NCI-H69 (cell line): ENCODE measurements around the gene RREB1.
A peak's percentile ranks its signal among the peaks of the same experiment; 100 is the strongest.

Experiments used
- DNase-seq: peaks from one replicate; lab custom pipeline; 2025; lab: John Stamatoyannopoulos, UW

The RREB1 gene

DNA sequence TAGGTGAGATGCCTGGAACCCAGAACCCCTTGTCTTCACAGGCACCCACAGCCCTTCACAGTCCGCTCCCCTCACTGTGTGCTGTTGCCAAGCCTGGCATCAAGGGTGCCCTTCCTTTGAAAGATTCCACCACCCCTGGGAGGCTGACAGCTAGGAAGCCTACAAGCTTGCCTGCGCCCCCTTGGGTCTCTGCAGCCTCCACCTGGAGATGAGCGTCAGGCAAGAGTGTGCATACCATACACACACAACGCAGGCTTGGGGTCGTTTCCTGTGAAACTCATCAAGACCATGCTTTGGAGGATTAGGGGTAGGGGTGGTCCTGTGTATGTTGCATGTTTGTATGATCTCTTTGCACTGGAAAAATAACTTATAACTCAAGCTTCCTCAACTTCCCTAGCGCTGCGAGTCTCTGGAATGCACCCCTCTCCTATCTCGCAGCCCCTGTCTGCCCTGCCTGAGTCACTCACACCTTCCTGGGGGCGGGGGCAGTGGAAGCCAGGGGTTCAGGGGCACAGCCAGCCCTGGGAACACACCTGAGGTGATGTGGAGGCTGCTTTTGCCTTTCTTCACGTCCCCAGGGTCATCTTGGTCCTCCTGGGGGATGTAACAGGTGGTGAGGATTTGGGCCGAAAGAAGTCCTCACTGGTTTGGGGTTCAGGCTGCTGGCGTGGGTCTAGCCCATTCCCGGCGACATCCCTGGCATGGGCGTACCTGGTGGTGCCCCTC lies 138.1 kb downstream of the RREB1 start:
- DNase-seq: no peak

DNA sequence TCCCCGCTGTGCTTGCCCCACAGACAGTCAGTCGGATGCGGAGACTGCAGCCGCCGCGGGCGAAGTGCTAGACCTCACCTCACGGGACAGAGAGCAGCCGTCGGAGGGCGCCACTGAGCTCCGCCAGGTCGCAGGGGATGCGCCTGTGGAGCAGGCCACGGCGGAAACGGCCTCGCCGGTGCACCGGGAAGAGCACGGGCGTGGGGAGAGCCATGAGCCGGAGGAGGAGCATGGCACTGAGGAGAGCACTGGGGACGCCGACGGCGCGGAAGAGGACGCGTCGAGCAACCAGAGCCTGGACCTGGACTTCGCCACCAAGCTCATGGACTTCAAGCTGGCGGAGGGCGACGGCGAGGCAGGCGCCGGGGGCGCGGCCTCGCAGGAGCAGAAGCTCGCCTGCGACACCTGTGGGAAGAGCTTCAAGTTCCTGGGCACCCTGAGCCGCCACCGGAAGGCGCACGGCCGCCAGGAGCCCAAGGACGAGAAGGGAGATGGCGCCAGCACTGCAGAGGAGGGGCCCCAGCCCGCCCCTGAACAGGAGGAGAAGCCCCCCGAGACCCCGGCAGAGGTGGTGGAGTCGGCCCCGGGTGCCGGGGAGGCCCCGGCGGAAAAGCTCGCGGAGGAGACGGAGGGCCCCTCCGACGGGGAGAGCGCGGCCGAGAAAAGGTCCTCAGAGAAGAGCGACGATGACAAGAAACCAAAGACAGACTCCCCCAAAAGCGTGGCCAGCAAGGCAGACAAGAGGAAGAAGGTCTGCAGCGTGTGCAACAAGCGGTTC lies 138.8 kb downstream of the RREB1 start:
- DNase-seq: no peak

DNA sequence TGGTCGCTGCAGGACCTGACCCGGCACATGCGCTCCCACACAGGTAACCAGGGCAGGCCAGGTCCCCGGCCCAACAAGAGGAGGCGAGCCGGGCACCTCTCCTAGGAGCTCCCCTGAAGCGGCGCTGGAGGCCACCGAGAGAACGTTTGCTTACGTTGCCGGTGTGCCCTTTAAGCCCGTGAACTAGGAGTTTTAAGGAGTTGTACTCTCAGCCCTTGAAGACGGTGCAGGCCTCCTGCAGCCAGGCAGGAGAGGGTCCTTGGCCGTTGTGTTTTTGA lies 139.4 kb downstream of the RREB1 start:
- DNase-seq: no peak

DNA sequence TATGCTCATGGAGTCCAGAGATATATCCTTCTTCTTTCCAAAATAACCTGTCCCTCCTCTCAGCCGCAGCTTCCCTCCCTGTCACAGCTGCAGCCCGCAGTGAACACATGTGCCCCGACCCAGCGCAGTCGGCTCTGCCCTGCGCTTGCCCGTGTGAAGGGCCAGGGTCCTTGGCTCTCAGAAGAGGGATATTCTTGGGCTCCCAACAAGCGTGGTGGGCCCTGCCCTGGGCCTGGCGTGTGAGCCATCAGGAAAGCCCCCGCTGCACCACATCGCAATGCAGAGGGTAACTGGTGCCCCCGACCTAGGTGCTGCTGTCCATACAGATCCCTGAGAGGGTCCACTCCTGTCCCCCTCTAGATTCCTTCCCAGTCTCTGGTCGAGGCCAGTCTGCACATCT lies 140.1 kb downstream of the RREB1 start:
- DNase-seq: no peak

DNA sequence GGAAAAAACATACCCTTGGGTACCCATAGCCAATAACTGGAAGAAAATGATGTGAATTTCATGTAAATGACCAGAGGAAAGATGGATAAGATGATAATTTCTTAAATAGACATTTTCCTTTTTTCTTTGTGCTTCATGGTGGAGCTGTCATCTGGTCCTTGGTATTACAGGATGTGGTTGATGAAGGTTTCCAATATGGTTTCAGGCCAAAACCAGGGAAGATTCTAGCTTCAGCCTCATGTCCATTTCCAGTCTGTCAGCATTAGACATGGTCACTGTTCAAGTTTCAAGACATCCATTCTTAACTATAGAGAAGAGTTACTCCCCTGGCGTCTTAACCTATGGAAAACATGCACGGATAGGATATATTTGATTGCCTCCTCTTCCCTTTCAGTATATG lies 141.6 kb downstream of the RREB1 start:
- no peak for DNase-seq

DNA sequence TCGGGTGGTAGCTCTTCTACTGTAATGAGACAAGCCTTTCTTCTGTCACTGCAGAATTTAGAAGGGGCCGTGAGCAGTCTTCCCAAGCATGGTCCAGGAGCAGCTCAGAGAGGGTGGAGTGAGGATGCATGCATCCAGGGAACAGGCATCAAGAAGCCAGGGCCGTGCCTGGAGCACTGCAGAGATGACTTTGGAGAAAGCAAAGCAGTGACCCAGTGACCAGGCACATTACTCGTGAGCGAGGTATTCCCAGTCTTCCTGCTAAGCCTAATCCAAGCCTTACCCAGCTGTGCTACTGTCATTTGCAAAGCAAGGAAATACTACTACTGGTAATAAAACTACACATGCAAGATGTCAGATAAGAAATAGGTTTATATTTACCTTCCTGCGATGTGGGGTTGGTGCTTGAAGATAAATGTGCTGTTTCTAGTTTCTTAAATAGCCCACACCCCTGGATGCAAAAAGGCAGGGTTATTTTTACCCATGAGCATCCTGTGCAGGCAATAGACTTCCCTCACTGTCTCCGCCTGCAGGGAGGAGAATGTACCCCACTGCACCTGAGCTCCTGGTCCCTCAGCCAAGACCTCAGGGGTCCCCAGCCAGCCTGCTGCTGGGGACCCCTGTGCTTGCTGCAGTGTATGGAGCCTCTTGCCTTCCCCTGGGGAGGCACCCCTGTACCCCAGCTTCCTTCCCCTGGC lies 142.3 kb downstream of the RREB1 start:
- DNase-seq: no peak

DNA sequence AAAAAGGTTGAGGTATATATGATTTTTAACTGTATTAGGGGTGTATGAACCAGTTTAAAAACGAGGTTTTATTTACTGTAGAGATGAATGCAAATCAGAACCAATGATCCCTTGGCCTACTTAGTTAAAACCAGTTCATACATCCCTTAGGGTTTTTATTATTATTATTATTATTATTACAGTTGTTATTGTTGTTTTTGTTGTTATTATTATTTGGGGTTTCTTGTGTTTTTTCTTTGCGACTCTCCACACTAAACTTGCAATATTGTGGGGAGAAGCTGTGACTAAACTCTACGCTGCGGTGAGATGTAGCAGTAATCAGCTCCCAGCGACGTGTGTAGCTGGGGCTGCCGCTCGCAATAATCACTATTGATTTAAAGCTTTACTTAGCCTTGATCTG lies 143.1 kb downstream of the RREB1 start:
- DNase-seq: no peak

DNA sequence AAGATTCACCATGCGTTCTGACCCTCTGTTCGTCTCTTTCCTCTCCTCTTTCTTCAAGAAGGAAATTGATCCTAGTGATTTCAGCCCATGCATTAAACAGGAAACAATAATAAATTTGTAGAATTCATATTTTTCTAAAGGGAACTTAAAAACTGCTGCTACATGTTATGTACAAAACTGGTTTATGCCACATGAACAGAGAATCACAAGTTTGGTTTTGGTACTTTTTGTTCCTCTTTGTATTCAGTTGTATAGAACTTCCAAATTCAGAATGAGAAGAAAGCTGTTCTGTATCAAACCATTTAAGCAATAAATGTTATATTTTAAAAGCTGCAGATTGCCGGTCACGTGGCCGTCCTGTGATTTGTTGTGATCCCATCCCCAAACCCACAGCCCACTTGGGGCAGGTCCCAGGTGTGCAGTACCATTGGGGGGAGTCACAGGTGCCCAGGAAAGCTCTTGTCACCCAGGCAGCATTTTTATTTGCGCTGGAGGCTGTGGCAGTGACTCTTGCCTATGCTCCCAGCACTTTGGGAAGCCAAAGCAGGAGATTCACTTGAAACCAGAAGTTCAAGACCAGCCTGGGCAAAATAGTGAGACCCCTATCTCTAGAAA lies 144.0 kb downstream of the RREB1 start:
- DNase-seq: no peak

DNA sequence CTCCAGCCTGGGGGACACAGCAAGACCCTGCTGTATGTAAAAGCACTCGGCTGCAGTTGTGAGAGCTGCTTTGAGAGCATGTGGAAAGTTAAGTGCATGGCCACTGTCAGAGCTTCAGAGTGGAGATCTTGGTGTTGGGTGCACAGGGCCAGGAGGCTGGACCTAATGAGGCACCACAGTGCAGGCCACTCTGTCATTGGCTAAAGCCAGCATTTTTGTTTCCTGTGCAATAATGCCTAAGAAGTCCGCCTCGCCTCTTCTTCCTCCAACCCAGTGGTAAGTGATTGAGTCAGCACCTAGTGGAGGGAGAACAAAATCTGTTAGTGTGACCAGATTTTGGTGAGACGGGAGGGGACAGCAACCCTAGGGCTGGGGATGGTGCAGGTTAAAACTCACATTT lies 144.6 kb downstream of the RREB1 start:
- DNase-seq: no peak

DNA sequence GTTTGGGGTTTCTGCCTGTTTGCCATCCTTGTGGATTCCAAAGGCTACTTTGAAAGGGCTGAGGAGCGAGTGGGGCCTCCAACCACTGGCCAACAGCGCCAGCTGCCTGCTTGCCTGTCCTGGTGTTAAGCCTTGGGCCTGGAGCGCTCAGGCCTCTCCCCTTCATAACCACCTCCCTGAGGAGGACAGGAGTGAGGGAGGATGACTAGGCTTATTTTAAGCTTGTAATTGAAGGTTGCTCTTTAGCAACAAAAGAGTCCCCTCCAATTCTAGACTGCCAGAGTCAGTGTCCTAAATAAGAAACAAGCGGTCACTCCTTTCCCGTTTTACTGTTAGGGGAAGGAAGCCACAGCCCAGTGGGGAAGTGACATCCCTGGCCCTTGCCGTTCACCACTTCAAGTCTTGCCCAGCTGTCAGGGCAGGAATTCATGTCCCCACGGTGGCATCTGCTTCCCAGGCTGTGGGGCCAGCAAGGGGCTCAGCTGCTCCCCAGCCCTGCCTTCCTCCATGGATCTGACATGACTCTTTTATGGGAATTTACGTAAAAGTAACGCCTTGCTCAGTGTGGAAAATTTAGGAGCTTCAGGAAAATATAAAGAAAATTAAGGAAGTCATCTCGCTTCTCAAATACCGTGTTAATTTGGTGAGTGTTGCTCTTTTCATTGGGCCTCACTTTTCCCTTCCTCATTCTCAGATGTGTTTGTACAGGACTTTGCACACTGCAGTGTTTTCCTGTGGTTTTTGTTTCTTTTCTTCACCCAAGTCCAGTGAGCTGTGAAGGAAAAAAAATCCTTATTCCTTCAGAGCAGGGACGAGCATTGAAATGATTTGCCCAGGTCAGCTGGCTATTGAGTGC lies 147.4 kb downstream of the RREB1 start:
- DNase-seq: no peak

DNA sequence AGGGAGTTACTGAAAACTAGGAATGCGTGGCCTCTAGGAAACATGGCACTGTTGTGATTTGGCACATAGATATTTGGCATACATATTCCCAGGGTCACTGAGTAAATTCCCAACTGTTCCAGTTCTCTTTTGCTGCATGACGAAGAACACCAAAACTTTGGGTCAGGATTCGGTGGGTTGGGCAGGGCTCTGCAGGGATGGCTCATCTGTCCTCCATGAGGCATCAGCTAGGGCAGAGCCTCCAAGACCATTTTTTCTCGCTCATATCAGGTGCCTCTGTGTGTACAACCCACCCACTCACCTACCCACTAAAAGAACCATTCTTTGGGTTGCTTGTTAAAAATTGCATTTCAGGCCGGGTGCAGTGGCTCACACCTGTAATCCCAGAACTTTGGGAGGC lies 148.2 kb downstream of the RREB1 start:
- DNase-seq: no peak

DNA sequence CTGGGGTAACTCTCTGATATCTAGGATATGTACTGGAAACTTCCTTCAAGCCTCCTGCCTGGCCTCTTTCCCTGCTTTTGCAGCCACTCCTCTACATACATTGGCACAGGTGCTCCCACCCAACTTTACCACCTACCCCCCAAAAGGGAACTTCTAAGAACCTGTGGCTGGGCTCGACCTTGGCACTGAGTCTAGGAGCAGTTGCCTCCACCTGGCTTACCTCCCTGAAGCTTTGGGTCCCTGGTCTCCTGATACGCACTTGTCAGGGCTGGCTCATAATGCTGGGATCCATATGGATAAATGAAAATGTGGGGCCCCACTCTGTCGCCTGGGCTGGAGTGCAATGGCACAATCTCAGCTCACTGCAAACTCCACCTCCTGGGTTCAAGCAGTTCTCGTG lies 149.0 kb downstream of the RREB1 start:
- DNase-seq: no peak

DNA sequence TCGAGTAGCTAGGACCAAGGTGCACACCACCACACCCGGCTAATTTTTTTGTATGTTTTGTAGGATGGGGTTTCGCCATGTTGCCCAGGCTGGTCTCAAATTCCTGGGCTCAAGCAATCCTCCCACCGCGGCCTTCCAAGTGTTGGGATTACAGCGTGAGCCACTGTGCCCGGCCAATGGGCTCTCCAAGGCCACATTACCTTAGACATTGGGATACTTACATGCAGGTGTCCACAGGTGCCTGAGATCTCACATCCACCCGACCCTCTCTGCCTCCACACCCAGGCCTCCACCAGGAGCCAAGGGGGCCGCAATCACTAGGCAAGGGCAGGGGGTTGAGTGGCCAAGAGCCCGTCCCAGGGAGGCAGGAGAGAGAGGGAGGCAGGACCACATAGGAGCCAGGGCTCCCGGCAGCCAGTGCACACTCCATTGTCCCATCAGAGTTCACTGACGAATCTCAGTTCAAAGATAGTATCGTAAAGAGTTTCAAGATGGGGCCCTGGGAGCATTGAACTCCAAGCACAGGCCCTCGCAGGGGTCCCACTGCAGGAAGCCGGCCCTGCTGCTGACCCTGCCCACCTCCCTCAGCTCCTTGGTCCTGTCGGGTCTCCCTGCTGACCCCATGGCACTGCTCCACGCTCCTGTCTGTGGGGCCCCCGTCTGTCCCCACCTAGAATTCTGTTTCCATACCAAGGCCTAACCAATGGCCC lies 149.9 kb downstream of the RREB1 start:
- no peak for DNase-seq

DNA sequence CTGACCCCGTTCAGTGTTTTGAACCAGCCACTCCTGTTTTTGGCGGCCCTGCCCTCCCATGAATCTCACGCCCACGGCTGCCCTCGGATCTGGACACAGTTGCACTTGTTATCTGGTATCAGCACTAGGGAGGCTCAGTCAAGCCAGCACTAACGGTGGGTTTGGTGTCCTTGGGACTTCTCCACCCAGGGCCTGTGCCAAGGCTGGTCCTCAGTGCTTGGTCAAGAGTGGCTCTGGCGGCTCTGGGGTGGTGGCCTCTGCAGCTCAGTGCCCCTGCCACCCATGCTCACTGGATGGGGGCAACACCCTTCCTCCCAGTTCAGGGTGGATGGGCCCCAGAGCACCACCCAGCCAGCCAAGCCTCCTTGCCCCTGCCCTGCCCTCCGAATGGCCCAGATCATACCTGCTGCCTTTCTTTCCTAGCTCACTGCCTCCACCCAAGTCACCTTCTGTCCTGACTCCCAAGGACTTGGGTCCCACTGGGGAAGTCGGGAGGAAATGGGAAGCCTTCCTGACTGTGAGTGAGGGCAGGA lies 150.5 kb downstream of the RREB1 start:
- DNase-seq: no peak

DNA sequence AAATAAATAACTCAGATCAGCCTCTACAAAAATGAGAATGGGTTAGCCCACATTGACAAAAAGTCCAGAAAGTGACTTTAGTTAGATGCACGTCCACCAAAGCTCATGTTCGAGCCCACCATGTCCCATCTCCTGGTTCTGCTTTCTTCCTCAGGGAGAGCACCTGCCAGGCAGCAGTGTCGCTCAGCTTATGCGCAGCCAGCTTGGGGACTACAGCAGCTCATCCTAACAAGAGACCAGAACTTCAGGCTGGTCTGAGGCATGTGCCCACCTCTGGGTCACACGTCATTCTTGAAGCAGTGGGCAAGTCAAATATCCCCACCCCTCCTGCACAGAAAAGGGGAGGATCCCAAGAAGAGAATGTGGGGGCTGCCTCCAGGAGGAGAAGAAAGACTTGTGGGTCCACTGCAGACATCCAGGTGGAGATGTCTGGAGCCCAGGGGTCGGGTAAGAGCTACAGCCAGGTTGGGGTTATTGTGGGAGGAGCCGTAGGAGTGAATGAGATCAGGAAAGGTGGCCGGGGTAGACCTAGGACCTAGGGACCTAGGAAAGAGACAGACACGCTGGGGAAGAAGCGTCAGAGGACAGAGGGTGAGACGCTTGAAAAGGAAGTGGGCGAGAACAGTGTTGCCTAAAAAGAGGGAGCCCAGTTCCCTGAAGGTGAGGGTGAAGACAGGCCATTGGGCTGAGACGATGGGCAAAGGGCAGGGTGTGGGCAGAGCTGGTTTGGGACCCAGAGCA lies 152.7 kb downstream of the RREB1 start:
- DNase-seq: no peak

DNA sequence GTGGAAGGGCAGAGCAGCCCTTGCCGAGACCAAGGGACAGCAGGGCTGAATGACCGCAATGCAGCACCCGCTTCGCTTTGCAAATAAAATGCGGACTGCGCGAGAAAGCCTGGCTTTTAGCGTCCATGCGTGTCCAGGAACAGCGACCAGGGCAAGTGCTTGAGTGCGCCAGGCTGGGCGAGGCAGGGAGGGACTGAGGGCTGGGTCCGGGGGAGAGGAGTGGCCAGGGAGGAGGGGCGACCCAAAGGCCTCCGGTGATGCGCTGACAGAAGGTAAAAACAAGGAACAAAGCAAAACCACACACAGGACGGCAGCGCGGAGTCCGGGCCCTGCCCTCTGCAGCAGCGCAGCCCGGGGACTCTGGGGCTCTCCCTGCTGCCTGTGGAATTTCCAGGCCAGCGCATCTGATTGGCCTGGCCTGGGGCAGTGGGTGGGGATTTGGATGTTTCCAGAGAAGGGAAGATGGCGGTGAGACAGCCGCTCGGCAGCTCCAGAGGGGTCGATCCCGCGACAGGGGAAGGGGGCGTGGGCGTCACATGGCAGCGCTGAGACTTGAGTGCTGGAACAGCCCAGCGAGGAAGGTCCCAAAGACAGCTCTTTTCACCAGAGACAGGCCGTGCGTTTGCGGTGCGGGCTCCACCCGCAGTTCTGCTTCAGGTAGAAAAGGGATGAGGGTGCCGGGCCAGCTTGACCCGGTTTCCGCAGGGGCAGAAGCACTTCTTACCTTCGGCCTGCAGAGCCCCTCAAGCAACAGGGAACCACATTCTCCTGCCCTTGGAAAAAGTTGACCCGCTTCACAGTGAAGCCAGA lies 153.5 kb downstream of the RREB1 start:
- DNase-seq: peak; percentile 93

DNA sequence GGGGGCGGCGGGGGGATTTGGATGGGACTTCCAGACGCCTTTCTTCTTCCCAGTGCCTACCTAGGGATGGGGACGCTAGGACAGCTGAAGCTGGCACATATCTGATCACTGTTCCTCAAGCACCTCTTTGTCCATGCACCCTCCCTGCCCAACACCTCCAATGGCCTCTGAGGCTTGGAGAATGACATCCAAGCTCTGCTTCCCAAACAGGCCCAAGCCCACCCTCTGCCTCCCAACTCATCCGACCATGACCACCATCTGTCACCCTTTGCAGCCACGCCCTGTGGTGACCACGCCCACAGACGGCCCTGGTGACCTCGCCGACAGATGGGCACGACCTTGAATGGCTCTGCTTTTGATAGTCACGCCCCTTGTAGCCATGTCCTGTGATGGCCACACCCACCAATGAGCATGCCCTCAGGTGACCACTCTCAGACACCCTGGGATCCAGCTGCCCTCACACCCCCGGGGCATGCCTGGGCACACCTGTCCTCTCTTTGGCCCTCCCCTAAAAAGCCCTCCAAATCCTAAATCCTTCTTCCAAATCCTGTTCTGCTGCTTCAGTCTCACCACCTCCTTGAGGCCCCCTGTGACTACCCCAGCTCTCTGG lies 154.2 kb downstream of the RREB1 start:
- peak; percentile 89 for DNase-seq

DNA sequence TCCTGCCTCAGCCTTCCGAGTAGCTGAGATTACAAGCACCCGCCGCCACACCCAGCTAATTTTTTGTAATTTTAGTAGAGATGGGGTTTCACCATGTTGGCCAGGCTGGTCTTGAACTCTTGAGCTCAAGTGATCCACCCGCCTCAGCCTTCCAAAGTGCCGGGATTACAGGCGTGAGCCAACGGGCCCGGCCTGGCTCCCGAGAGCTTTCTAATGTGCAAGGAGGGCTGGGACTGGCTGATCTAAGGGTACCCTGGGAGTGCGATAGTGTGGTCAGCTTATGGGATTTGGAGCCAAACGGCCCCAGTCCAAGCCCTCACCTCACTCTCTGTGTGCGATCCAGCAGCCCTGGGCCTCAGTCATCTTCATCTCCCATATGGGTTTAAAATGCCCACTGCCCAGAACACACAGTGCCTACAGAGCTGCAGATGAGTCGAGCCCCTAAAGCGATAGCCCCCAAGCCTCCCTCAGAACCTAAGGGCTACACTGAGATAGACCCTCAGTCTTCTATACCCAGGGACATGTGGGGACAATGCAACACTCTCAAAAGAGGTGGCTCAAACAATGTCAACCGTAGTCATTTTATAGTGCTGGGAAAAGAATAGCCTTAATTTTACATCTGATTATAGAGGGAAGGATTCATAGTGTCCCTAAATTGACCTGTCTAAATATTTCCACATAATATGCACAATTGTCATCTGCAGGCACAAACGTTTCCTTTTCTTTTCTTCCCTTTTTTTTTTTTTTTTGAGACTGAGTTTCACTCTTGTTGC lies 155.2 kb downstream of the RREB1 start:
- DNase-seq: no peak
